ENCODE results near the gene DIDO1.

DIDO1 gene

DNA sequence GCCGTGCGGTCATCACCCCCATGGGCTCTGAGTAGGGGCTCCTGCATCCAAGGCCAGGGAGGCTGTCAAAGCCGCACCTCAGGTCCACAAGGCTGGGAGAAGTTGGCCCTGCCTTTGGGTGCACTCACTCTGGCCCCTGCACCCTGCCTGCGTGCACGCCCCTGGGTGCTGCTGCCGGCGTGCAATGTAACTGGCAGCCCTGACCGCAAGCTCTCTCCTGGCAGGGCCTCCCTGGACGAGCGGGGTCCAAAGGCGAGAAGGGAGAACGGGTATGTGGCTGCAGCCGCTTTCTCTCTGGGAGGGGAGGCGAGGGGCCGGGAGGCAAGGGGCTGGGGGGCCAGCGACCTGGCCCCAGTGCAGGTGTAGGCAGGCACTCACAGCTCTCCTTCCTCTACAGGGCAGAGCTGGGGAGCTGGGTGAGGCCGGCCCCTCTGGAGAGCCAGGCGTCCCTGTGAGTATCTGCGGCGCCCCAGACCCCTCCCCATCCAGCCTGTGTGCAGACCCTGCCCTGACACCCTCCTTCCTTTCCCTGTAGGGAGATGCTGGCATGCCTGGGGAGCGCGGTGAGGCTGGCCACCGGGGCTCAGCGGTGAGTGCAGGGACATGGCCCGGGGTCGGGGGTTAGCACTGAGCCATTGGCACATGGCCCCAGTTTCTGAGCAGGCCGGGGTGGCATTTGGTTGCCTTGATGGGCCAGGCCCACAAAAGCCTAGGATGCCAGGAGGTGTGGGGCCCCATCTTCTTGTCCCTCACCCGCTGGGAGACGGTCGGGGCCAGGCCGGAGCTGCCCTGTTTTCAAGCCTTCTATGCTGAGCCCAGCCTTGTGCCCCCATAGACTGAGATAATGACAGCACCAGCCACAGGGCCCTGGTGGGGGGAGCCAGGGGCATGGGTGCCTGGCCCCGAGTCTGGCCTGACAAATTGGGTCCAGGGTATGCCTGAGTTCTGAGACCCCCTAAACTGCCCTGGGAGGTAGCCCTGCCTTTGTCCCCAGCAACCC lies 96.8 kb downstream of the DIDO1 start:
- no peak for DNase-seq

DNA sequence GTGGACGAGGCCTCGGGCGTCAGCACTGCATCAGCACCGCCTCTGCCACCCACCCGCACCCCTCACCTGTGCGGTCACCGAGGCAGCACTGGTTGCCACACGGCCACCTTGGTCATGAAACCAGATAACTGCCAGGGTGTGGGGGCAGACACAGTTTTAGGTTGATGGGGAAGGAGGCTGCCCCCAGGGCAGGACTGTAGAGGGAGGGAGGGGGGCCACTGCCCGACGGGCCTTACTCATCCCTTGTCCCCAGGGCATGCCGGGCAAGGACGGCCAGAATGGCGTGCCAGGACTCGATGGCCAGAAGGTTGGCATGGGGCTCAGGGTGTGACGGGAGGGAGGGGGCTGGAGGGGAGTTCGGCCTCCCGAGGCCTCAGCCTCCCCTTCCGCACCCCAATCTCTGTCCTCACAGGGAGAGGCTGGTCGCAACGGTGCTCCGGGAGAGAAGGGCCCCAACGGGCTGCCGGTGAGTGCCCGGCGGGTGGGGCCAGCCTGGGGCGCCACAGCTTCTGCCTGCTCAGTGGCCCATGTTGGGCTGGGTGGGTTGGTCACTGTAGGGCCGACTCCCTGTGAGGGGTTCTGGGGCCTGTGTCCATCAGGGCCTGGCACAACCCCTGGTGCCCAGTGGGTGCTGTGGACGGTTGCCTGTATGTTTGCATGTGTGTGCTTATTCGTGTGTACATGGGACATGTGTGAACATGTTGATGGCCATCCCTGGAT lies 97.6 kb downstream of the DIDO1 start:
- no peak for DNase-seq

DNA sequence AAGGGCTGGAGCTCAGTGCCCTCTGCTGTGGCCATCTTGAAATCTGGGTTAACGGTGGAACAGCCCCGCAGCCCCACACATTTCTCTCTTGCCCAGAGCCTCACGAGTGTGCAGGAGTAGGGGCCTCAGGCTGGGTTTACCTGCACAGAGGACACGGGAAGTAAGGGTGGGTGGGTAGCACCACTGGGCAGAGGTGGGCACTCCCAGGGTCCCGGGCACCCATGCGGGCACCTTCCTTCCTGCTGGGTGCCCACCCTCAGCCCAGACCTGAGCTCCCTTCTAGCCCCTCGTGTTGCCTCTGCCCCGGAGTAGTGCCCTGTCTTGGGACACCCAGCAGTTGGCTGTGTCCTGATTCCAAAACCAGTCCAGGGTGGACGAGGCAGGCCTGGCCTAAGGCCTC lies 98.3 kb downstream of the DIDO1 start:
- DNase-seq: no peak
